HEK293 (cell line): ENCODE data around the gene CDON.

Experiments used
- CTCF ChIA-PET: fragments of 350-600 bp; formaldehyde crosslinking; extraction: SDS; loops from one replicate; lab custom pipeline; 2021; ENCODE audit warnings: antibody characterized with exemption; lab: Yijun Ruan, JAX
- POLR2A ChIA-PET: fragments of 300-600 bp; formaldehyde crosslinking; extraction: SDS; loops from one replicate; lab custom pipeline; 2020; ENCODE audit warnings: antibody characterized with exemption, inconsistent platforms; lab: Yijun Ruan, JAX
- H3K27ac ChIP-seq: fragments of 200-500 bp; sonication (Bioruptor generic); 2 replicates; pipeline ENCODE4 v1.5.1; 2014; ENCODE audit warnings: low read depth, low read length, control low read depth, inconsistent platforms; ENCODE audit errors: extremely low read depth
- H3K36me3 ChIP-seq, 2 experiments: fragments of 200-500 bp in 1 of 2; sonication (Bioruptor generic) in 1 of 2; 1 replicate in 1 of 2; 2 replicates in 1 of 2; pipeline ENCODE4 v1.5.1; 2014 to 2017; ENCODE audit warnings: inconsistent platforms in 2 of 2, low read length in 2 of 2; ENCODE audit not compliant: control insufficient read depth in 2 of 2, insufficient read depth in 1 of 2
- H3K4me1 ChIP-seq: fragments of 200-500 bp; sonication (Bioruptor generic); 2 replicates; pipeline ENCODE4 v1.5.1; 2014; ENCODE audit warnings: mild to moderate bottlenecking, low read length, inconsistent platforms; ENCODE audit not compliant: control insufficient read depth, insufficient read depth
- H3K4me3 ChIP-seq: 2 replicates; pipeline ENCODE4 v1.5.1; 2011; ENCODE audit warnings: low read depth, mild to moderate bottlenecking, control low read depth, low read length, moderate library complexity
- H3K9me3 ChIP-seq: fragments of 200-500 bp; sonication (Bioruptor generic); 2 replicates; pipeline ENCODE4 v1.5.1; 2014; ENCODE audit warnings: low read depth, low read length, inconsistent platforms; ENCODE audit not compliant: control insufficient read depth, insufficient read depth
- BCL11A ChIP-seq: fragments of 450-650 bp; formaldehyde crosslinking; IDR thresholded peaks from 2 replicates; pipeline ENCODE4 v1.5.1; 2016; ENCODE audit warnings: low read depth, missing biosample characterization, missing genetic modification characterization
- SETDB1 ChIP-seq: IDR thresholded peaks from one replicate; pipeline ENCODE4 v1.6.1; 2017; ENCODE audit warnings: mild to moderate bottlenecking, low read length, moderate library complexity, mixed read lengths; ENCODE audit not compliant: insufficient read length
- TCF7L2 ChIP-seq: IDR thresholded peaks from 2 replicates; pipeline ENCODE4 v1.6.1; 2011; ENCODE audit warnings: low read depth, mild to moderate bottlenecking, inconsistent platforms, low read length, moderate library complexity, borderline replicate concordance
- ZBTB17 ChIP-seq: fragments of 450-650 bp; formaldehyde crosslinking; IDR thresholded peaks from 2 replicates; pipeline ENCODE4 v1.5.1; 2016; ENCODE audit warnings: missing biosample characterization, missing genetic modification characterization
- ZFP41 ChIP-seq: fragments of 450-650 bp; formaldehyde crosslinking; IDR thresholded peaks from 2 replicates; pipeline ENCODE4 v1.5.1; 2016; ENCODE audit warnings: missing biosample characterization, missing genetic modification characterization, borderline replicate concordance
- ZNF114 ChIP-seq: fragments of 450-650 bp; formaldehyde crosslinking; IDR thresholded peaks from 2 replicates; pipeline ENCODE4 v1.5.0; 2017; ENCODE audit warnings: missing biosample characterization, missing genetic modification characterization
- ZNF2 ChIP-seq: fragments of 450-650 bp; formaldehyde crosslinking; IDR thresholded peaks from 2 replicates; pipeline ENCODE4 v1.5.1; 2016; ENCODE audit warnings: missing biosample characterization, missing genetic modification characterization
- ZNF354C ChIP-seq: fragments of 450-650 bp; formaldehyde crosslinking; IDR thresholded peaks from 2 replicates; pipeline ENCODE4 v1.5.1; 2016; ENCODE audit warnings: missing biosample characterization, missing genetic modification characterization, low read depth, borderline replicate concordance
- ZNF416 ChIP-seq: fragments of 450-650 bp; formaldehyde crosslinking; IDR thresholded peaks from 2 replicates; pipeline ENCODE4 v1.5.1; 2016; ENCODE audit warnings: missing biosample characterization, missing genetic modification characterization
- ZNF423 ChIP-seq: fragments of 450-650 bp; formaldehyde crosslinking; IDR thresholded peaks from 2 replicates; pipeline ENCODE4 v1.5.1; 2016; ENCODE audit warnings: missing biosample characterization, missing genetic modification characterization
- ZNF76 ChIP-seq: fragments of 450-650 bp; formaldehyde crosslinking; IDR thresholded peaks from 2 replicates; pipeline ENCODE4; 2016; ENCODE audit warnings: low read depth, missing biosample characterization, missing genetic modification characterization, borderline replicate concordance
- ZNF791 ChIP-seq: fragments of 450-650 bp; formaldehyde crosslinking; IDR thresholded peaks from 2 replicates; pipeline ENCODE4 v1.5.1; 2016; ENCODE audit warnings: missing biosample characterization, missing genetic modification characterization
- TF ChIP-seq, protein P1 (sequence below): fragments of 450-650 bp; formaldehyde crosslinking; conservative IDR thresholded peaks from 2 replicates; pipeline ENCODE4 v1.5.1; 2016; ENCODE audit warnings: low read depth, missing biosample characterization, missing genetic modification characterization
- TF ChIP-seq, protein P2 (sequence below): fragments of 450-650 bp; formaldehyde crosslinking; IDR thresholded peaks from 2 replicates; pipeline ENCODE4 v1.5.1; 2016; ENCODE audit warnings: missing biosample characterization, missing genetic modification characterization
- TF ChIP-seq, protein P3 (sequence below): fragments of 450-650 bp; formaldehyde crosslinking; IDR thresholded peaks from 2 replicates; pipeline ENCODE4 v1.5.1; 2016; ENCODE audit warnings: missing biosample characterization, missing genetic modification characterization, borderline replicate concordance

CDON gene

DNA sequence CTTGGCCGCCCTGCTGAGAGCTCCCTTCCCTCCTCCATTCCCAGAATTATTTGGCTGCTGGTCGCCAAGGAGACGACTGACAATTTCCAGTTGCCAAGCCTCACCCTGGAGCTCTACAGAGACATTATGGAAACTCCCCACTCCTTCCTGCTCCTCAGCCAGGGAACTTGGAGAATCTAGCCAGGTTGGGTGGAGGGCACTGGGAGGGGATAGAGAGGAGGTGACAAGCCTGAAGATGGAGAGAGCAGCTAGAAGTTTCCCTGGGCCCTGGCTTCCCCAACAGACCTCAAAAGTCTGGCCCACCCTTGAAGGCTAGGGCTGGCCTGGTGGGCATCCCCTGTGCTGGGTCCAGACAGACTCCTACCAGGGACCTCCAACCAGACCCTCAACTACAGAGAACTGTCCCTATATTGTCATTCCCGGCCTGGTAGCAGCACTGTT, 123.6 kb downstream of the CDON start:
- POLR2A ChIA-PET: no interaction called here

DNA sequence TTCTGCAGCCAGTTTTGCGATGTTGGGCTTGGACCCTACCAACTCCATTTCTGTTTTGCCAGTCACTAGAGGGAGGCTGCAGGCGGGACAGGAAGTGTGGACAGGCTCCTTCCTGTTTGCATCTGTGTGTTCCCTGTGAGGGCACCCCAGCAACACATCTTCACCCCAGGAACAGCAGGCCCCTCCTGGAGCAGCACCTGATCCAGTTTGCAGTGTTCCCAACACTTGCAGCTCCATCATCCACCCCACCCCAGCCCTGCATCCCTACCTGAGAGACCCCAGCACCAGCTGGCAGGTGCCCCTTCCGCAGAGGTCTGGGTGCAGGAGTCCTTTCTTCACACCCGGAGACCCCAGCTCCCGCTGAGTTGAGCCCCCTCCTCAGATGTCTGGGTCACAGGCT, 124.2 kb downstream of the CDON start:
- no peaks in the 10 kb centered on the region for H3K36me3 ChIP-seq
- ChIA-PET CTCF (interaction anchor here (1.7 to 1.9 kb wide), 3 partner anchors 16 to 255 kb away, joined by 6 to 8 read pairs (median 6); no protein-coding TSS in a partner anchor), POLR2A (no interaction called here)
- no peaks in the 10 kb centered on the region for H3K4me1 ChIP-seq
- TF ChIP-seq, protein P1, sequence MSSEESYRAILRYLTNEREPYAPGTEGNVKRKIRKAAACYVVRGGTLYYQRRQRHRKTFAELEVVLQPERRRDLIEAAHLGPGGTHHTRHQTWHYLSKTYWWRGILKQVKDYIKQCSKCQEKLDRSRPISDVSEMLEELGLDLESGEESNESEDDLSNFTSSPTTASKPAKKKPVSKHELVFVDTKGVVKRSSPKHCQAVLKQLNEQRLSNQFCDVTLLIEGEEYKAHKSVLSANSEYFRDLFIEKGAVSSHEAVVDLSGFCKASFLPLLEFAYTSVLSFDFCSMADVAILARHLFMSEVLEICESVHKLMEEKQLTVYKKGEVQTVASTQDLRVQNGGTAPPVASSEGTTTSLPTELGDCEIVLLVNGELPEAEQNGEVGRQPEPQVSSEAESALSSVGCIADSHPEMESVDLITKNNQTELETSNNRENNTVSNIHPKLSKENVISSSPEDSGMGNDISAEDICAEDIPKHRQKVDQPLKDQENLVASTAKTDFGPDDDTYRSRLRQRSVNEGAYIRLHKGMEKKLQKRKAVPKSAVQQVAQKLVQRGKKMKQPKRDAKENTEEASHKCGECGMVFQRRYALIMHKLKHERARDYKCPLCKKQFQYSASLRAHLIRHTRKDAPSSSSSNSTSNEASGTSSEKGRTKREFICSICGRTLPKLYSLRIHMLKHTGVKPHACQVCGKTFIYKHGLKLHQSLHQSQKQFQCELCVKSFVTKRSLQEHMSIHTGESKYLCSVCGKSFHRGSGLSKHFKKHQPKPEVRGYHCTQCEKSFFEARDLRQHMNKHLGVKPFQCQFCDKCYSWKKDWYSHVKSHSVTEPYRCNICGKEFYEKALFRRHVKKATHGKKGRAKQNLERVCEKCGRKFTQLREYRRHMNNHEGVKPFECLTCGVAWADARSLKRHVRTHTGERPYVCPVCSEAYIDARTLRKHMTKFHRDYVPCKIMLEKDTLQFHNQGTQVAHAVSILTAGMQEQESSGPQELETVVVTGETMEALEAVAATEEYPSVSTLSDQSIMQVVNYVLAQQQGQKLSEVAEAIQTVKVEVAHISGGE: peak; percentile 28; the same call in 1 of the 2 replicates
- TF ChIP-seq ZNF2 (tag by site-specific recombination): no peak
- no peak overlapping the region for H3K27ac ChIP-seq
- no peak overlapping the region for H3K4me3 ChIP-seq
- no peaks in the 10 kb centered on the region for H3K9me3 ChIP-seq

More for the DNA sequence above, 123.6 kb downstream of the CDON start:
- Histone ChIP-seq H3K9me3 (no peaks in the 10 kb centered on the region), H3K4me1 (no peaks in the 10 kb centered on the region), H3K27ac (no peak overlapping the region), H3K4me3 (no peak overlapping the region), H3K36me3 (no peaks in the 10 kb centered on the region)
- CTCF ChIA-PET: interaction anchor here (1.1 to 1.9 kb wide), 5 partner anchors 9 to 255 kb away, joined by 3 to 8 read pairs (median 6); no protein-coding TSS in a partner anchor
- TF ChIP-seq ZNF354C (tag by site-specific recombination) (no peak), BCL11A (tag by site-specific recombination) (no peak)

DNA sequence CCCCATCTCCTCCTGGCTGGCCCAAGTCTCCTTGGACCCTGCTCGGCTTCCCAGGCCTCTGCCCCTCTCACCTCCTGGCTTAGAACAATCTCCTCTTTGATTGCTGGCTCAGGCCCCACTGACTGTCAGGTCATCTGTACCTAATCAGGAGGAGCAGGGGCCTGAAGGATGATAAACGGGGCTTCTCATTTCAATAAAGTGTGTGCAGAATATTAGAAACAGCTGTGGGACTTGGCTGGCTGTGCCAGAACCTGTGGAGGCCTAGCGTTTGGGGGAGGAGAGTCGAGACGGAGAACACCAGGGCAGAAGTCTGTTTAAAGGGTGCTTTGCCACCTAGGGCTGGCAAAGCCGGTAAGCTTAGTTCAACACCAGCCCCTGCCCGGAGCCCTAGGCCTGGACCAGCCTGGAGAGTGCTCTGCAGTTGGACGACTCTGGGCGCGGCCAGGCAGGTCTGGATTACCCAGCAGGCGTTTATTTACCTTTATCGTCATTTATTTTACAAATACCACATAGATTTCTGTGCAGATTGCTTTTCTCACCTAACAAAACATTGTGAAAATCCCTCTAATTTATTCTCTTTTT, 127.0 kb downstream of the CDON start:
- H3K4me1 ChIP-seq: no peaks in the 10 kb centered on the region
- CTCF ChIA-PET: interaction anchor here (0.9 to 1.8 kb wide), 5 partner anchors 13 to 259 kb away, joined by 3 to 10 read pairs (median 3); no protein-coding TSS in a partner anchor
- TF ChIP-seq ZBTB17: 0 out of 2 replicates have a peak, but pooled peaks have one; percentile 16
- TF ChIP-seq, protein P2, sequence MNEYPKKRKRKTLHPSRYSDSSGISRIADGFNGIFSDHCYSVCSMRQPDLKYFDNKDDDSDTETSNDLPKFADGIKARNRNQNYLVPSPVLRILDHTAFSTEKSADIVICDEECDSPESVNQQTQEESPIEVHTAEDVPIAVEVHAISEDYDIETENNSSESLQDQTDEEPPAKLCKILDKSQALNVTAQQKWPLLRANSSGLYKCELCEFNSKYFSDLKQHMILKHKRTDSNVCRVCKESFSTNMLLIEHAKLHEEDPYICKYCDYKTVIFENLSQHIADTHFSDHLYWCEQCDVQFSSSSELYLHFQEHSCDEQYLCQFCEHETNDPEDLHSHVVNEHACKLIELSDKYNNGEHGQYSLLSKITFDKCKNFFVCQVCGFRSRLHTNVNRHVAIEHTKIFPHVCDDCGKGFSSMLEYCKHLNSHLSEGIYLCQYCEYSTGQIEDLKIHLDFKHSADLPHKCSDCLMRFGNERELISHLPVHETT: no peak
- no peak for TF ChIP-seq TCF7L2
- TF ChIP-seq ZNF114 (tag by site-specific recombination): no peak
- no peak overlapping the region for H3K27ac ChIP-seq
- no peak overlapping the region for H3K4me3 ChIP-seq
- no peaks in the 10 kb centered on the region for H3K36me3 ChIP-seq
- POLR2A ChIA-PET: no interaction called here
- no peaks in the 10 kb centered on the region for H3K9me3 ChIP-seq

DNA sequence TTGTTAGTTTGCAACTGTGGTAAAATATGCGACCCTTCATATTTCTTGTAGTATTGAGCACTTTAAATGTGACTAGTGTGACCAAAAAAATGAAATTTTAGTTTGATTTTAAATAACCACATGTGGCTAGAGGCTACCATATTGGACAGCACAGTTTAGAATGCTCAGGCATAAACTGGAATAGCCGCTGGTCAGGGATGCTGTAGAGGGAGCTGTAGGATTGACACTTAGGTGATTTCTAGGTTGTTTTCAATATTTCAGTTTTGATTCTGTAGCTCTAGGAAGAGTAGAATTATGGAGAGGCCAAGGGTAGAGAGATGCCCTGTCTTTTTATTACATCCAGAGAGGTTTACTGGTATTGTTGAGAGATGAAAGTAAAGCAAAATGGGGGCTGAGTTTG, 127.6 kb downstream of the CDON start:
- ChIA-PET POLR2A (no interaction called here), CTCF (interaction anchor here (1.1 to 1.3 kb wide), 3 partner anchors 124 to 260 kb away, joined by 3 to 5 read pairs (median 3); no protein-coding TSS in a partner anchor)

More for the DNA sequence above, 127.6 kb downstream of the CDON start:
- no peak for TF ChIP-seq ZNF416 (tag by site-specific recombination)
- no peak for TF ChIP-seq ZFP41 (tag by site-specific recombination)
- TF ChIP-seq, protein P3, sequence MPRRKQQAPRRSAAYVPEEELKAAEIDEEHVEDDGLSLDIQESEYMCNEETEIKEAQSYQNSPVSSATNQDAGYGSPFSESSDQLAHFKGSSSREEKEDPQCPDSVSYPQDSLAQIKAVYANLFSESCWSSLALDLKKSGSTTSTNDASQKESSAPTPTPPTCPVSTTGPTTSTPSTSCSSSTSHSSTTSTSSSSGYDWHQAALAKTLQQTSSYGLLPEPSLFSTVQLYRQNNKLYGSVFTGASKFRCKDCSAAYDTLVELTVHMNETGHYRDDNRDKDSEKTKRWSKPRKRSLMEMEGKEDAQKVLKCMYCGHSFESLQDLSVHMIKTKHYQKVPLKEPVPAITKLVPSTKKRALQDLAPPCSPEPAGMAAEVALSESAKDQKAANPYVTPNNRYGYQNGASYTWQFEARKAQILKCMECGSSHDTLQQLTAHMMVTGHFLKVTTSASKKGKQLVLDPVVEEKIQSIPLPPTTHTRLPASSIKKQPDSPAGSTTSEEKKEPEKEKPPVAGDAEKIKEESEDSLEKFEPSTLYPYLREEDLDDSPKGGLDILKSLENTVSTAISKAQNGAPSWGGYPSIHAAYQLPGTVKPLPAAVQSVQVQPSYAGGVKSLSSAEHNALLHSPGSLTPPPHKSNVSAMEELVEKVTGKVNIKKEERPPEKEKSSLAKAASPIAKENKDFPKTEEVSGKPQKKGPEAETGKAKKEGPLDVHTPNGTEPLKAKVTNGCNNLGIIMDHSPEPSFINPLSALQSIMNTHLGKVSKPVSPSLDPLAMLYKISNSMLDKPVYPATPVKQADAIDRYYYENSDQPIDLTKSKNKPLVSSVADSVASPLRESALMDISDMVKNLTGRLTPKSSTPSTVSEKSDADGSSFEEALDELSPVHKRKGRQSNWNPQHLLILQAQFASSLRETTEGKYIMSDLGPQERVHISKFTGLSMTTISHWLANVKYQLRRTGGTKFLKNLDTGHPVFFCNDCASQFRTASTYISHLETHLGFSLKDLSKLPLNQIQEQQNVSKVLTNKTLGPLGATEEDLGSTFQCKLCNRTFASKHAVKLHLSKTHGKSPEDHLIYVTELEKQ (tag by site-specific recombination): no peak
- TF ChIP-seq ZBTB17: no peak
- TF ChIP-seq ZNF423: no peak
- no peak for TF ChIP-seq ZNF76 (tag by site-specific recombination)
- TF ChIP-seq ZNF2 (tag by site-specific recombination): no peak
- TF ChIP-seq ZNF791 (tag by site-specific recombination): no peak
- no peak for TF ChIP-seq SETDB1
- TF ChIP-seq, all 188 proteins: peak for 0
- H3K4me3 ChIP-seq: no peak overlapping the region
- no peaks in the 10 kb centered on the region for H3K4me1 ChIP-seq
- H3K36me3 ChIP-seq: no peaks in the 10 kb centered on the region
- H3K9me3 ChIP-seq: no peaks in the 10 kb centered on the region
- no peak overlapping the region for H3K27ac ChIP-seq
